SH-SY5Y (cell line): ENCODE data around the gene TRIP6.

Experiments used
- GATA2 ChIP-seq: IDR thresholded peaks from 2 replicates; pipeline ENCODE4 v1.6.1; 2011; ENCODE audit warnings: mild to moderate bottlenecking, low read depth, low read length
- GATA3 ChIP-seq: IDR thresholded peaks from 2 replicates; pipeline ENCODE4 v1.6.1; 2011; ENCODE audit warnings: low read depth, mild to moderate bottlenecking, low read length, moderate library complexity

GRCh38 chr7:100875356-100875751, 8.2 kb downstream of the TRIP6 start:
- TF ChIP-seq GATA3 = no peak
- no peak for TF ChIP-seq GATA2
